BJ (cell line): Measurements from ENCODE around the gene THEM5. TPM values are rescaled to one million over a fixed set of nuclear protein-coding genes. Genes with fewer than 3 reads are reported as not detected.

Experiments used
- CTCF ChIA-PET: fragments of 350-600 bp; formaldehyde crosslinking; extraction: SDS; loops from one replicate; lab custom pipeline; 2021; ENCODE audit warnings: antibody characterized with exemption, inconsistent platforms; lab: Yijun Ruan, JAX
- POLR2A ChIA-PET: fragments of 300-600 bp; sonication (Branson Sonifier 250); formaldehyde crosslinking; extraction: SDS; loops from one replicate; lab custom pipeline; 2021; ENCODE audit warnings: antibody characterized with exemption; lab: Charles Lee
- DNase-seq: peaks from one replicate; pipeline ENCODE4 v3.0.0-alpha.2; 2011; ENCODE audit warnings: low read depth
- H3K27me3 ChIP-seq: 2 replicates; pipeline ENCODE4 v1.6.0; 2011; ENCODE audit warnings: low read length; ENCODE audit not compliant: control insufficient read depth, insufficient read depth
- H3K36me3 ChIP-seq: 2 replicates; pipeline ENCODE4 v1.5.1; 2011; ENCODE audit warnings: low read length; ENCODE audit not compliant: control insufficient read depth, insufficient read depth
- H3K4me3 ChIP-seq: 2 replicates; pipeline ENCODE4 v1.5.1; 2011; ENCODE audit warnings: low read depth, mild to moderate bottlenecking, control low read depth, low read length
- polyA plus RNA-seq: library from polyadenylated mRNA; depleted of rRNA; stranded (reverse); fragments of >200 nt; gene quantifications from 2 replicates; pipeline ENCODE4 v1.2.3, GENCODE V29; 2011
- TF ChIP-seq, protein P1 (sequence below): IDR thresholded peaks from 2 replicates; pipeline ENCODE4 v1.5.1; 2011; ENCODE audit warnings: low read depth, mild to moderate bottlenecking, control low read depth, inconsistent platforms, low read length, moderate library complexity; ENCODE audit not compliant: insufficient read depth

THEM5 gene
- polyA plus RNA-seq, 1 experiment = not detected

DNA sequence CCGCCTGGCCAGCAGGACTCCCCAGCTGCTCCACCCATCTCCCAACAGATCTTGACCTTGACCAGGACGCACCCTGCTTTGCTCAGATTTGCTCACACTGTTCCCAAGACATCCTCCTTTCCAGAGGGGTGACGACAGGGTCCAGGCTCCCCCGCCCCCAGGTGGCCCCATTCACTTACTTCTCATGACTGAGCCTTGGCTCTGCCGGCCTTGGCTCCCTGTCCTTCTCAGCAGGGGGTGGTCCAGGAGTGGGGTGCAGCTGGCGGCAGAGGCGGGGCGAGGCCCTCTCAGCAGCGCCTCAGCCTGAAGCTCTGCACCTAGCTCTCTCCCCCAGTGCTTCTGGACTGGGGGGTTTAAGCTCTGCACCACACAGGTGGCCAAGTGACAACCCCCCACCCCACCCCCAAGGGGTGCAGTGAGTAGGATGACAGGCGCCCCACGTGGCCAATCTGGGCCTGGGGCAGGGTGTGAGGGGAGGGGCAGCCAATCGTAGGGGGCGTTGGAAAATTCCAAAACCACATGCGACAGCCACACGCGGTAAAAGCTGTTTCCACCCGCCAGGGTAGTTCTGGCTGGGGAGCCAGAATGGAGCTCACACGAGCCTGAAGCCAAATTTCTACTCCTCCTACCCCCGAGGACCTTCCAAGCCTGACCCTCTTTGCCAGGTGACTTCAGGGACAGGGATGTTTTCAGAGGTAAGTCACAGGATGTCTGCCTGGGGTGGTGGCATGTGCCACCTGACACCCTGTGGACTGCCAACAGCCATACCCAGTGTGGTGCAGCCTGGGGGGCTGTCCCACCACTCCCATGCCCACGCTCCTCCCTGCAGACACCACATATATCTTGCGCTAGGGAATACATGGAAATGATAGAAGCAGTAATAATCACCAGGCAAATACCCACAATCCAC, 27.5 kb downstream of the THEM5 start:
- no peaks in the 10 kb centered on the region for H3K36me3 ChIP-seq
- TF ChIP-seq, protein P1, sequence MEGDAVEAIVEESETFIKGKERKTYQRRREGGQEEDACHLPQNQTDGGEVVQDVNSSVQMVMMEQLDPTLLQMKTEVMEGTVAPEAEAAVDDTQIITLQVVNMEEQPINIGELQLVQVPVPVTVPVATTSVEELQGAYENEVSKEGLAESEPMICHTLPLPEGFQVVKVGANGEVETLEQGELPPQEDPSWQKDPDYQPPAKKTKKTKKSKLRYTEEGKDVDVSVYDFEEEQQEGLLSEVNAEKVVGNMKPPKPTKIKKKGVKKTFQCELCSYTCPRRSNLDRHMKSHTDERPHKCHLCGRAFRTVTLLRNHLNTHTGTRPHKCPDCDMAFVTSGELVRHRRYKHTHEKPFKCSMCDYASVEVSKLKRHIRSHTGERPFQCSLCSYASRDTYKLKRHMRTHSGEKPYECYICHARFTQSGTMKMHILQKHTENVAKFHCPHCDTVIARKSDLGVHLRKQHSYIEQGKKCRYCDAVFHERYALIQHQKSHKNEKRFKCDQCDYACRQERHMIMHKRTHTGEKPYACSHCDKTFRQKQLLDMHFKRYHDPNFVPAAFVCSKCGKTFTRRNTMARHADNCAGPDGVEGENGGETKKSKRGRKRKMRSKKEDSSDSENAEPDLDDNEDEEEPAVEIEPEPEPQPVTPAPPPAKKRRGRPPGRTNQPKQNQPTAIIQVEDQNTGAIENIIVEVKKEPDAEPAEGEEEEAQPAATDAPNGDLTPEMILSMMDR = no peak
- no peak overlapping the region for H3K4me3 ChIP-seq
- CTCF ChIA-PET = no interaction called here
- H3K27me3 ChIP-seq = peaks cover 21% of the 10 kb centered on the region
- POLR2A ChIA-PET = no interaction called here
- DNase-seq = no peak

DNA sequence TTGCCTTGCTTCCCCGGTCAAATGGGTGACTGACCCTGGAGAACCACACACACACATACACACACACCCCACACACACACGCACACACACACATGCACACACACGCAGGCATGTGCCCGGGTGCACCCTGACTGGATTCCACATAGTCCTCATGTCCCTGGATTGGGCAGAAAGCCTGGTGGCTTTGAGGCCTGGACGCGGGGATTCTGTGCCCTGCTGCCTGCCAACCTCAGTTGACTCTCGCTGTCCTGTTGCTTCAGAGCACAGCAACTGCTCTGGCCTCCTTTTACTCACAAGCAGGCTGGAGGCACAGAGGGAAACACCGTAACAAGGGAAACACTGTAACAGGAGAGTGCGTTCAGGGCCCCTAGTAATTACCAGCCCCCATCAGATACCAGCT, 28.3 kb downstream of the THEM5 start:
- DNase-seq = no peak
- Histone ChIP-seq H3K27me3 (peaks cover 21% of the 10 kb centered on the region), H3K4me3 (no peak overlapping the region), H3K36me3 (no peaks in the 10 kb centered on the region)
- ChIA-PET CTCF (no interaction called here), POLR2A (no interaction called here)
- TF ChIP-seq, protein P1 = no peak

DNA sequence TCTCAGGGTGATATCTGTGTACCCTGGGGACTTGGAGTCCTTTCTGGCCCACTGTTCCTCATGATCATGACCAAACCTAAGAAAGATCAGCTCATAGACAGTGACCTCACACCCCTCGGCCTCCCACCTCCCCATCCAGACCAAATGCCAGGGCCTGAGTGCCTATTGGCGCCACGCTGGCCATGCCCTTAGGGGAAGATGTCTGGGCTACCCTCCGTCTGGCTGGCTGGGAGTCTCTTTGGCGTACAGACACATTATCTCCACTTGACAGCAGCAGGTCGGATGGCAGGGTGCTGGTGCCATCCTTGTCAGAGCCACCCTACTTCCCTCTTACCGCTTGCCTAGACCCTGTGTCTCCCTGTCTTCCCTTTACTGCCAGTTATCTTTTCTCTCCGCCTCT, 30.3 kb downstream of the THEM5 start:
- CTCF ChIA-PET = no interaction called here
- POLR2A ChIA-PET = no interaction called here
- no peak overlapping the region for H3K4me3 ChIP-seq
- peaks cover 23% of the 10 kb centered on the region for H3K27me3 ChIP-seq
- TF ChIP-seq, protein P1 = no peak
- H3K36me3 ChIP-seq = no peaks in the 10 kb centered on the region
- DNase-seq = no peak

DNA sequence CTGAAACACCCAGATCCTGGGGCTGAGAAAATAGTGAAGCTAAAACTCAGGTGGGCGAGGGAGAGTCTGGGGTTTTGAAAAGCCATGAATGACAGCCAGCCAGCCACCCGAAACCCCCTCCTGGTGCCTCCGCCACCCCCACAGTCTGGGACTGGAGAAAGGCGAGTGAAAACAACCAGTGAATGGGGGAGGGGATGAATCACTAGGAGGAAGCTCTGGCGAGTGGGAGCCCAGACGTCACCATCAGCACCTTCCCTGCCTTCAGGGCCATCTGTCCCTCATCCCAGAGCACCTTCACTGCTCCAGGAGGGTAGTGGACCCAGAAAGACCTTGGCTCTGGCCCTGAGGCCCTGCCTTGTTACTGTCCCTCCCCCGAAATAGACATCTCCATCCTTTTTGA, 31.1 kb downstream of the THEM5 start:
- no peak for DNase-seq
- TF ChIP-seq, protein P1 = no peak
- ChIA-PET CTCF (no interaction called here), POLR2A (no interaction called here)
- Histone ChIP-seq H3K4me3 (no peak overlapping the region), H3K36me3 (no peaks in the 10 kb centered on the region), H3K27me3 (peaks cover 26% of the 10 kb centered on the region)

DNA sequence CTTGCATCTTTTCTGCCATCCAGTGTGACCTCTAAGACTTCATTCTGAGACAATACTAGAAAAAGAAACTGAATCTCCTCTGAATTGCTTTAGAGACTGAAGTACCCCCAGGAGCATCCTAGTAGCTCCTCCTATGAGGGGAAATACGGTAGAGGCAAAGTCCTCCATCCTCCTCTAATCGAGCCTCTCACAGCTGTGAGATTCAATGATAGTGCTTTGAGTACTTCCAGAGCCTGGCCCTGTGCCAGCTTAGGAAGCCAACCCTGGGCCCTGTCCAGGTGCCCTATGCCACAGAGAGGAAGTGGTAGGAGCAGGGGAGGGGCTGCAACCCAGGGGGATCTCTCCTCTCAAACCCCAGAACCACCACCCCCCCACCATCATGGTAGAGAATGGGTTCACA, 32.6 kb downstream of the THEM5 start:
- TF ChIP-seq, protein P1 = no peak
- no peak overlapping the region for H3K4me3 ChIP-seq
- CTCF ChIA-PET = interaction anchor here (1.3 kb wide), 1 partner anchor 16 kb away, joined by 5 read pairs; no protein-coding TSS in a partner anchor
- no peak for DNase-seq
- H3K27me3 ChIP-seq = peaks cover 30% of the 10 kb centered on the region
- POLR2A ChIA-PET = no interaction called here
- no peaks in the 10 kb centered on the region for H3K36me3 ChIP-seq
